Left cardiac atrium (tissue), 4 donors: Measurements from ENCODE around the gene C19orf44. TPM values are rescaled to one million over a fixed set of nuclear protein-coding genes. Genes with fewer than 3 reads are reported as not detected.
"Not testable (repeated sequence)": the region's sequence is repeated elsewhere in the genome, so short reads cannot be mapped to it uniquely, and the experiment has no call there.

Experiments used
- ATAC-seq, 2 donors: fragments of 200-7000 bp; cut with Tn5 transposase; one replicate each; pipeline ENCODE4 v1.9.1; 2020; ENCODE audit warnings: mild to moderate bottlenecking in 2 of 2, moderate library complexity in 2 of 2
- DNase-seq: peaks from one replicate; pipeline ENCODE4 v3.0.0-alpha.2; 2020
- intact Hi-C, 2 donors: fragments of 100-400 bp; cut with DNase I; formaldehyde crosslinking; loops; one replicate each; pipeline versions ENCODE4 v1.14.1 to v1.15.1; 2022 to 2023
- long read RNA-seq: library from polyadenylated mRNA; unstranded; transcript quantifications from one replicate; pipeline ENCODE4 v2.0.0, GENCODE V29; 2021
- total RNA-seq, 2 donors: library from RNA; stranded (reverse); fragmentation: NEBNext Ultra II Directional; extraction: Animal tissue kit (Norgen Biotek cat#: 25700); gene quantifications; one replicate each; pipeline ENCODE4 v1.2.1, GENCODE V29; 2021
- donor health status: DM: no; HTN: yes; CAD: no.
- donor health status: DM: no; HTN: yes; CAD: no; lungs with severe emphysema.
- donor health status: DM: yes; HTN: yes; CAD: no.
- donor health status: Dilated cardiomyopathy.

C19orf44 gene
- total RNA-seq = 1 to 10 TPM; 2.4 to 3.8 TPM
- long read RNA-seq, partial matches to known transcripts = 1 of 3 reads
- long read RNA-seq, other reads (novel, unspliced or antisense) = 1 of 3 reads

DNA sequence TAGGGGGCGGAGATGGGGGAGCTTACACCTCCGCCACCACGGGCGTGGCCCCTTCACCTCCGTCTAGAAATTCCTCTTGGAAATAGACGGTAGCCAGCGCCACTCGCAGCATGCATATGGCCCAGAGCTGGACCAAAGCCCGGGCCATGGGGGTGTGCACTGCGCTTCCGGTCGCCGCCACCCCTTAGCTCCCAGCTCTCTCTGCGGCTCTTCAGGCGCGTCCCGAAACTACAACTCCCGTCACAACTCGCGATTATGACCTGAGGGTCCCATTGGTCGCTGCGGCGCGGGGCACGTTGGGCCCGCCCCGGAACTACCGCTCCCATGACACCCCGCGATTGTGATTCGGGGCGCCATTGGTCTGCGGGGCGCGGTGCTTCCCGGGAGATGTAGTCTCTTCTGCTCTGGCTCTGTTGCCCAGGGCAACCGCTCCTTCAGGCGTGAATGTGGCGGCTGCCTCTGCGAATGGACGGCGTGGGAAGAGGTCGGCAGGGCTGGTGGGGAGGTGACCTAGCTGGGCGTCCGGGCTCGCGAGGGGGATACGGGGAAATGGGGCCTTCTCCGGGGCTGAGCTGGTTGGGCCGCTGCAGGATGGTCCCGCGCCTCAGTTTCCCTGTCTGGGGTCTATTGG lies at the start of gene C19orf44, which contains the start of gene CALR3:
C19orf44 (plus strand) TSS at position 413 of the 631 bp plus-strand sequence. CDS start 4,399 bp downstream, outside the sequence.
CALR3 (minus strand) TSS at position 186 of the 631 bp plus-strand sequence; CDS start at position 148, 38 bp downstream.
- ATAC-seq (peak; percentile 100), DNase-seq (peak; percentile 99)
- intact Hi-C loops = no loop called here

DNA sequence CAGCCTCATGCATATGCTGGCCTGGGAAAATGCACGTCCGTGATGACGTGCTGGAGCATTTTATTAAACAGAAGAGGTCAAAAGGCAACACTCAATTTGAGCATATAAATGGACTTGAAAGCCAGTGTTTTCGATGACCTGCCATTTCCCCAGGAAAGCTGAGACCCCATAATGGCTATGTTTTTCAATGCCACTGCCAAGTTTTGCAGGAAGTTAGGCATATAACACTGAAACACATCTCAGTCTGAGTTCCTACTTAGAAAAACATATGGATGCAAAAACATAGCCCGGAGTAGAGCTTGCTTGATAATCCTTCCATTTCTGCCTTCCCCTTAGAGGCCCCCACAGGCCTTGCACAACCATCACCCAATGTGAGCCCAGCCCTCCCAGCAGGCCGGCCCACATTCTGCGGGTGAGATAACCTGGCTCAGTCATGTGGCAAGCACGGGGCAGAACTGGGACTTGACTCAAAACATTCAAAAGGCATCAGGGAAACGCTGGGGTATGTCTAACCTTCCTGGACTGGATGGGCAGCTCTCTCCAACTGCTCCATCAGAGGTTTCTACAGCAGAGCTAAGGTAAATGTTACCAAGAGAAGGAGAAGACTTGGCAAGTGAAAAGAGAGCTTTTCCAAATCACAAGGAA lies 49.3 kb upstream of the C19orf44 start:
- ATAC-seq (peak; percentile 95 to 96), DNase-seq (peak; percentile 80)
- intact Hi-C loops = no loop called here

DNA sequence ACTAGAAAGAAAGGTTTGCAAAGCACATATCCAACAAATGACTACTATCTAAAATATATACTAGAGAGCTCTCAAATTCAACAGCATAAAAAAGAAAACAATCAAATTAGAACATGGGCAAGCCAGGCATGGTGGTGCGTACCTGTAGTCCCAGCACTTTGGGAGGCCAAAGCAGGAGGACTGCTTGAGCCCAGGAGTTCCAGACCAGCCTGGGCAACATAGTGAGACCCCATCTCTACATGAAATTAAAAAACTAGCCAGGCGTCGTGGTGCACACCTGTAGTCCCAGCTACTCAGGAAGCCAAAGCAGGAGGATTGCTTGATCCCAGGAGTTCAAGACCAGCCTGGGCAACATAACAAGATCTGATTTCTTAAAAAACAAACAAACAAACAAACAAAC lies 47.3 kb upstream of the C19orf44 start:
- DNase-seq, intact Hi-C loops, ATAC-seq: not testable (repeated sequence)

DNA sequence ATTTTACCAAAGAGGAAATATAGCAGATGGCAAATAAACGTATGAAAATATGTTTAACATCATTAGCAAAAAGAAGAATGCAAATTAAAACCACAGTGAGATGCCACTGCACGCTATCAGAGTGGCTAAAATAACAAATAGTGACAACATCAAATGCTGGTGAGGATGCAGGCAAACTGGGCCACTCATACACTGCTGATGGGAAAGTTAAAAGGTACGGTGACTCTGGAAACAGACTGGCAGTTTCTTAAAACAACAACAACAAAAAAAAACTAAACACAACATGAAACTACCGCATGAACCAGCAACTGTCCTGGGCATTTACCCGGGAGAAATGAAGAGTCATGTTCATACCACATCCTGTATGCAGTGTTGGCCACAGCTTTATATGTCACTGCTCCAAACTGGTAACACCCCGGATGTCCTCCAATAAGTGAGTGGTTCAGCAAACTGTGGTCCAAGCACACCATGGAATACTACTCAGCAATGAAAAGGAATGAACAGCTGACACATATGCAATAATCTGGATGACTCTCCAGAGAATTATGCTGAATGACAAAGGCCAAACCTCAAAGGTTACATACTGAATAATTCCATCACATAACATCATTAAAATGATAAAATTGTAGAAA lies 46.7 kb upstream of the C19orf44 start:
- ATAC-seq (no peak), DNase-seq (no peak)
- intact Hi-C loops = no loop called here

DNA sequence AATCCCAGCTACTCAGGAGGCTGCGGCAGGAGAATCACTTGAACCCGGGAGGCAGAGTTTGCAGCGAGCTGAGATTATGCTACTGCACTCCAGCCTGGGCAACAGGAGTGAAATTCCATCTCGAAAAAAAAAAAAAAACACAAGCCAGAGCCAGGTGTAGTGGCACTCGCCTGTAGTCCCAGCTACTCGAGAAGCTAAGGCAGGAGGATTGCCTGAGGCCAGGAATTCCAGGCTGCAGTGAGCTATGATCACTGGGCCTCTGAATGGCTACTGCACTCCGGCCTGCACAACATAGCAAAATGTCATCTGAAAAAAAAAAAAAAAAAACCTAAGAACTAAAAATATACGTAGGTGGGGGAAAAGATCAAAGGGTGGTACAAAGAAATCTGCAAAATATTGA lies 43.9 kb upstream of the C19orf44 start:
- ATAC-seq = no peak
- no peak for DNase-seq
- intact Hi-C loops = no loop called here

DNA sequence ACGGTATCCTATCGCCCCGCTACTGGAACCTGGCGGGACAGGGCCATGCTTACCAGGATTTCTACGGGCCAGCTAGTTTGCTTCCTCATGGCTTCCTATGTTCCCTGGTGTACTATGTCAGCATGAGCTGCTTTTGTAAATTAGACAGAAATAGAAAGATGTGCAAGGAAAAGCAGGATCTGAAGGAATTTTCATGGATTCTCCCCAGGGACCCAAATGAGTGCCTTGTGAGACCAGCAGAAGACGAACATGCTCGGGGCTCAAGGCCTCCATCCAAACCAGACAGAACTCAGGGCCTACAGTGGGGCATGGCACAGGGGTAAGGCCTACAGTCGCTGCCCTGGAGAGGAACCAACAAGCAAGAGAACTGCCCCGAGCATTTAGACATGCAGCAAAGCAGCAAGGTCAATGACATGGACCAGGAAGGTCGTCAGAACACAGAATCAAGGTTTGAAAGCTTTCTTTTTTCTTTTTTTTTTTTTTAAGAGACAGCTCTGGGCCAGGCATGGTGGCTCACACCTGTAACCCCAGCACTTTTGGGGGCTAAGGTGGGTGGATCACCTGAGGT lies 41.8 kb upstream of the C19orf44 start:
- no peak for DNase-seq
- ATAC-seq = no peak
- intact Hi-C loops = no loop called here

DNA sequence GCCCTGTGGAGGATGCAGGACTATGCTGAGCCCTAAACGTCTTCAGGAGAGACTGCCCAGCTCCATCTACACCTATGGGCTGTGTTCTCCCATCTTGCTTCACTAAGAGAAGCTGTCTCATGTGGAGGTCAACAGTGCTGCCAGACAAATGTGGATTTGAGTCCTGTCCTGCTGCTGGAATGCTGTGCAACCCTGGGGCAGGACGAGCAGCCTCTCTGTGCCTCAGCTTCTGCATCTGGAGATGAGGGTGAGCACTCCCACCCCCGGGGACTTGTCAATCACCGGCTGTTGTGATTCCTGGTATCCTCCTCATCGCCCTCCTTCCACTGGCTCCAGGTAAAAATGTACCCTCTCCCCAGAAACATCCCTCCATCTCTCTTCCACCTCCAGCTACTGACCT lies 40.7 kb upstream of the C19orf44 start:
- ATAC-seq (no peak), DNase-seq (no peak)
- intact Hi-C loops = no loop called here

DNA sequence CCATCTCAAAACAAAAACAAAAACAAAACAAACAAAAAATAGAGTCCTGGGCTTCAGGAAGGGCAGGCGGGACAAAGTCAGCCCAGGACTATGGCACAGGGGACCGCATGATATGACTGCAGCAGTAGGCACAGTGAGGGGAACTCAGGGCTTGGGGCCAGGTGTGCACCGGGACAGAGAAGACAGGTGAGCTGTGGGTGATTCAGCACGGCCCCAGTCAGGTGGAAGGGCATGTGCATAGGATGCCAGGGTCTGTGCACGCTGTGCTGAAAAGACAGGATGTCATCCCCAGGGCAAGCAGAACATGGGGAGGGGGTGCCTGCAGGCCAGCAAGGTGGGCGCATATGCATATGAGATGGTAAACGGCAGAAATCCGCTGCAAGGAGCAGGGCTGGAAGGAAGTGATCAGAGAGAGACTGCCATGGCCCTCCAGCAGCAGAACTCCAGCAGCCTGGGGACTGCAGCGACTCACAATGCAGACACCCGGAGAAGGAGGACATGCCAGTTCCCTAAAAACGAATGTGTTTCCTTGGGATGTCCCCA lies 39.5 kb upstream of the C19orf44 start:
- DNase-seq (no peak), ATAC-seq (no peak)
- intact Hi-C loops = no loop called here

DNA sequence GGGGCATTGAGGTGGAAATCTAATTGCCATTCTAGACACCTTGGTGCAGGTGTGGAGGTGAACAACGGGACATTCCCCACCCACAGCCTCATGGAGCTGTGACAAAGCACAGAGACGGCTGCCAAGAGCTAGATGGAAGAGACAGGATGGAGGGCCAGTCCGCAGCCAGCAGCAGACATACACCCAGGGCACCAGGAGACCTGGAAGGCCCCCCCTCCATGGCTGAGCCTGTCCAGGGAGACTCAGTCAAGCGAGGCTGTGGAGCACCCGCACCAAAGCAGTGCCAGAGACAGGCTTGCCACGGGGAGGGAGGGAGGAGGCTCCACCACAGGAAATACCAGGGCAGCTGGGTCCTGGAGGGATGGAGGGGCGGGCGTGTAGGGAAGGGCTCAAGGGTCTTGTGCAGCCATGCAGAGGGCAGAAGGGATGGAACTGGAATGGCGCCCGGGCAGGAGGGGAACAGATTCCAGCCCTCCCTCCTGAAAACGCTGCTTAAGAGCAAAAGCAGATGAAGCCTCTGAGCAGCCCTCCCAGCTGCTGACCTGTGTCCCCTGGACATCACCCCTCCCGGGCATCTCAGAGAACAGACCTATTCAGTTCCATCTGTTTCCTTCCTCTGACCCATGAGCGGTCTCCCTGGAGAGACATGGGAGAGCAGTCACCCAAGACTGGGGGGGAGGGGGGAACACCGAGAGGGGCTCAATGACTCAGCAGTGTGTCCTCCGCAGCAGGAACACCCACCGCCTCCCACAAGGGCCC lies 38.8 kb upstream of the C19orf44 start:
- ATAC-seq = peak; percentile 31 to 54
- peak; percentile 48 for DNase-seq
- intact Hi-C loops = no loop called here

DNA sequence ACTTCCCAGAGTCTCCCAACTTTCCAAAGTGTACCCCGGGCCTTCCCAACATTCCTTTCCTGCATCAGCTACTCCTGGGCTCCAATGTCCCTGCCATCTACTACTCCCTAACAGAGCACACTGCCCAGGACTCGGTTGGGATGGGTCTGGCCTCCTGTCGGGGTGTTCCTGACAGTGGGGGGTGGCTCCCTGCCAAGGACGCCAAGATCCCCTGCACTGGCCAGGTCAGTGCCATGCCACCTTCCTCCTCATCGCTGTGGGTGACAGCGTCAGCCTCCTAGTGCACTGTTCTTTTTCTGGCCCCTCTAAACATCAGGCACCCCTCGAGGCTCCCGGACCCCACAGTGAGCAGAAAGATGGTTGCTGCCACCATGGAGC lies 38.3 kb upstream of the C19orf44 start:
- DNase-seq (peak; percentile 50), ATAC-seq (peak; percentile 5 to 9)
- intact Hi-C loops = no loop called here

DNA sequence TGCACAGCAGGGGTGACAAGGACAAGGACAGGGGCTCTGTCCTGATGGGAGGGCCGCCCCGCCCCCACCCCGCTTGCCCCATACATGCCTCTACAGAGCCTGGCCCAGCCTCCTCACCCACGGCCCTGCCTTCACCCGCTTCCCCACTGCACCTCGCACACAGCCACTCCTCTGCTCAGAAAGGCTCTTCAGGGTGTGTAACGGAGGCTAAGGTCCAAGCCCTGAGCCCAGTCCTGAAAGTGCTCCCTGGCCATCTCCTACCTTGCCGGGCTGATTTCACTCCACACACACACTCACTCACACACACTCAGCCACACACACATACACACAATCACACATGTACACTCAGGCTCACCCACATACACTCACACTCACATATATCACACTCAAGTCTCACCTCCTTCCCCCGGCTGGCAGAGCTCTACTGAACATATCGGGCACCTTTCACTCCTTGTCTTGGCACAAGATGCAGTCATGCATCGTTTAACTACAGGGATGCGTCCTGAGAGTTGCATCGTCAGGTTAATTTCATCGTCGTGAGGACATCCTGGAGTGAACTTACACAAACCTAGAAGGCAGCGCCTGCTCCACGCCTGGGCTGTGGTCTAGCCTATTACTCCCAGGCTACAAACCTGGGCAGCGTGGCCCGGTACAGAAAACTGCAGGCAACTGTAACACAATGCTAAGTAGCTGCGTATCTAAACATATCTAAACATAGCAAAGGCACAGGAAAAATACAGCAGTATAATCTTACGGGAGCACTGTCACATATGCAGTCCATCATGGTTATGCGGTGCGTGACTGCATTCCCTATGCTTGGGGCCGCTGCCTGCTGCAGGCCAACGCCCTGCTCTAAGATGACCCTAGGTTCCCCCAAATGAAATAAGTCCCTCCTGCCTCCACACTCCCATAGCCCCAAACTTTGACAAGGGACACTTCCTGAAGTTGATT lies 37.5 kb upstream of the C19orf44 start:
- DNase-seq = no peak
- ATAC-seq = peak in 1 of 2 donors; percentile 1
- intact Hi-C loops = no loop called here

DNA sequence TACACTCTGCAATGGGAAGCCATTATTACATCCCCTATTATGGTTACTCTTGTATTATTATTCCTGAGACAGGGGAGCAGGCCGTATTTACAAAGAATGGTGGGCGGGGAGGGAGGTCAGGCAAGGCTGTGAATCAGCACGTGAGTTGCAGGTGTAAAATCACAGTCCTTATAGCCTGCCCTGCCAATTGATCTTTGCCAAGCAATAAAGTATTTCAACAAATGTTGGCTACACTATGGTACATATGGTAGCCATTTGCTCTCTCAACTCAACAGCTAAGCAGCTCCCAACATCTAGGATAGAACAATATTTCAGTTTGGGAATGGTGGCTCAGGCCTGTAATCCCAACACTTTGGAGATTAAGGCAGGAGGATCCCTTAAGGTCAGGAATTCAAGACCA lies 36.5 kb upstream of the C19orf44 start:
- DNase-seq (no peak), ATAC-seq (no peak)

DNA sequence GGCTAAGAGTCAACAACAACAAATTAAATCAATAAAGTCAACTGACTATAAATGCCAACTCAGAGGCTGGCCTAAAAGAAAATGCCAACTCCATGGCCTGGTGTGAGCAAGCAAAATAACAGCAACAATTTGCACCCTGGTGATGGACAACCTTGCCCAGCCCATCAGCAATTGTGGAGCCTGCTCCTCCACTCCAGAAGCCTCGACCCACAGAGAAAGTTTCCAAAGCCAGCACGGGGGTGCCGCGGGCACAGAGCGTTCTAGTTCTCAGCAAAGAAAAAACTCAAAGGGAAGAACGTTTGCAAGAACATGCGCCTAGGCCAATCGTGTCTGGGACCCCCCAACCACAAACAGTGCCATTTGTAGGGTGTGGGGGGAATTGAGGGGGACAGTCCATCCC lies 35.7 kb upstream of the C19orf44 start:
- no peak for ATAC-seq
- intact Hi-C loops = no loop called here

More for the DNA sequence above, 36.5 kb upstream of the C19orf44 start:
- intact Hi-C loops = no loop called here

DNA sequence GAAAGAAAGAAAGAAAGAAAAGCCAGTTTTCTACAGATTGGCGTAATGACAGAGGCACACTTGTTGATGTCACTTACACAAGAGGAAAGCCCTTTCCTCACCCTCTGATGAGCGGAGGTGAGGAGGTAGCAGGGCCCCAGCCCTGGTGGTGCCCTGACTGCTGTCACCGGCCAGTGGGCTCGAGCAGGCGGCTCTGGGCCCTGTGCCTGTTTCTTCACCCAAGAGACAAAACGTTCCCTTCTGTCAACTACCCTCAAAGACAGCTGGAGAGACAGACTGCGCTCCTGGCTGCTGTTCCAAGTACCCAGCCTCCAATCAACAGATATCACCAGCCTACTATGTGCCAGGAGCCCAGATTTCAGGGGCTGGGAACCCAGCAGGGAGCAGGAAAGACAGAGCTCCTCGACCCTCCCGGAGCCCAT lies 34.6 kb upstream of the C19orf44 start:
- intact Hi-C loops = no loop called here
- ATAC-seq (peak; percentile 72 to 75), DNase-seq (peak; percentile 70)

More for the DNA sequence above, 35.7 kb upstream of the C19orf44 start:
- DNase-seq = no peak

DNA sequence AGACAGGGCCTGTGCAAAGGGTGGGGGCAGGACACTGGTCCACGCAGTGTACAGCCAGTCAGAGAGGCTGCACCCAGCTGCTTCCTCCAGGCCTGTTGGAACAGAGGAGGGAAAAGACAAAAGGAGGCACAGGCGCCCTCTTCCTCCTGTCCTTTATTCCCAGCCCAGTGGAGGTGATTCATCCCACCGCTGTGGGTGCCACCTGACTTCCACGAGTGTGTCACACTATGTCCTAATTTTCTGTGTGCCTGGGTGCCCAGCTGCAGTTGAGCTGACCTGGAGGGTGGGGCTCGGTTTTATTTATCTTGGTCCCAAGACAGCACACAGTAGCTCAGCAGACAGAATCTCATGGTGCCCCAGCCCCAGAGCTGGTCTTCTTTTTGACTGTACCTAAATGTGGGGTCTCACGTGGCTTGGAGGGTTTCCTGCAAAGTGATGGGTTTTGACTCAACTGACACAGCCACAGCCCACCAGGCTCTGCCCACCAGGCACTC lies 33.4 kb upstream of the C19orf44 start:
- intact Hi-C loops = no loop called here
- no peak for DNase-seq
- ATAC-seq = peak in 1 of 2 donors; percentile 43

DNA sequence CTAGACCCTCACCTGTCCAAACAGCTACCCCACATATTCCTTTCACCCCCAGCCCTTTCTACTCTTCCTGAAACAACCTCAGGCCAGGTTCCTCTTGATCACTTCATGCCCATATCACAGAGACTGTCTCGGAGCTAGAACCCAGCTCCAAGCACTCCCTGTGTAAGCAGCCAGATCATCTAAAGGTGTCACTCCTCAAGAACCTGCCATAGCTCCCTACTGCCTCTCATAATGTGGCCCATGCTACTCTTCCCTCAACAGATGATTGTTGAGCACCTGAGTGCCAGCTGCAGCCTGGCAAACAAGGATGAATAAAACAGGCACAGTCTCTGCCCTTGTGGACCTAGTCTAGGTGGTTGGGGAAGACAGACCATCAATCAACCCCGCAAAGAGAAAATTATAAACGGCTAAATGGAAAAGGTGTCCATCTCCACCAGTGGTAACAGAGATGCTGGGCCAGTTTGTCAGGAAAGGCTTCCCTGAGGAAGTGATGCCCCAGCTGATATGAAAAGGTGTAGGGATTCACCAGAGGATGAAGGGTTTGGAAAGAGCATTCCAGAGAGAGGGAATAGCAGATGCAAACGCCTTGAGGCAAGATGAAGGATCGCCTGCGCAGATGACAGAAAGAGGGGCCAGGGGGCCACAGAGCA lies 32.7 kb upstream of the C19orf44 start:
- ATAC-seq = no peak
- no peak for DNase-seq
- intact Hi-C loops = no loop called here

DNA sequence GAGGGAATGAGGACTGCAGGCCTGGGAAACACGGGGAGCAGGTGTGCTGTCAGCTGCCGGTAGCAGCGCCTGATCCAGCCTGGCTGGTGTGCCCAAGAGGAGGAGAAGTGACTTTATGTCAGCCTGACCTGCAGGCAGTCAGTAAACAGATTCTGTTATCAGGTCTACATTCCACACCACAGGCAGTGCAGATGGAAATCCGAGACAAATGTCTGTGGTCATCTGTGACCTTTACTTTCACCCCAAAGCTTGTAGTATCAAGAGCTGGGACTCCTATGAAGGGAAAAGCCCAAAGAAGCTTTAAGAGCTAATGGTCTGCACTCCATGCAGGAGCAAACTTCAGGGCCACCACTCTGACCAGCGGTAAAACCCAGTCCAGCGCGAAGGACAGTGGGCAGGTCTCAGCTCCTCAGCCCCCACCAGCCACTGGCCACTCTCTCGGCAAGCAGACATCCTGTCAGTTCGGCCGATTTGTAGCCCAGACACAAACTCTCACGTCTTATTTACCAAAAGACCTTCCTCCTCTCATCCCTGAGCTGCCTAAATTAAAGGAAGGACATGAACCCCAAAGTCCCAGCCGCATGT lies 32.1 kb upstream of the C19orf44 start:
- intact Hi-C loops = no loop called here
- DNase-seq (no peak), ATAC-seq (no peak)
